Motor neuron (in vitro differentiated cells): ENCODE data around the gene ATP6V1D. TPM values are rescaled to one million over a fixed set of nuclear protein-coding genes. Genes with fewer than 3 reads are reported as not detected.
"Not testable (repeated sequence)": the region's sequence is repeated elsewhere in the genome, so short reads cannot be mapped to it uniquely, and the experiment has no call there.

ENCODE experiments used
- ATAC-seq, 8 experiments: fragments of 200-7000 bp; cut with Tn5 transposase; replicated peaks in 6 of 8; 2 replicates each; pipeline ENCODE4 v1.8.0; 2021; ENCODE audit warnings: mild to moderate bottlenecking in 8 of 8, moderate library complexity in 8 of 8
- H3K27ac ChIP-seq, 2 donors: fragments of 250-450 bp; sonication (Bioruptor Pico); 2 replicates each; pipeline ENCODE4 v1.9.0; 2021; ENCODE audit warnings: antibody characterized with exemption in 2 of 2, mild to moderate bottlenecking in 2 of 2, moderate library complexity in 1 of 2
- H3K4me1 ChIP-seq, 2 donors: fragments of 250-450 bp; sonication (Bioruptor Pico); replicated peaks in 1 of 2; 2 replicates each; pipeline ENCODE4 v1.6.1; 2021; ENCODE audit warnings: antibody characterized with exemption in 2 of 2, mild to moderate bottlenecking in 2 of 2, moderate library complexity in 1 of 2
- H3K4me3 ChIP-seq, 5 donors: fragments of 250-450 bp; sonication (Bioruptor Pico); 2 replicates each; pipeline ENCODE4 v1.9.0; 2021; ENCODE audit warnings: antibody characterized with exemption in 5 of 5, mild to moderate bottlenecking in 5 of 5, moderate library complexity in 4 of 5
- WGBS, 10 experiments: fragments of 450-650 bp; shearing (Covaris generic); methylation state at CpG; one replicate each; pipeline ENCODE4 v1.0.0; 2022; 5-methylcytosine and 5-hydroxymethylcytosine counted together
- in situ Hi-C, 9 experiments: fragments of 400-800 bp; cut with MboI; loops; one replicate each; pipeline ENCODE4 v1.15.0; 2021; ENCODE audit warnings: low sequenced_read_pairs in 9 of 9, low pct_unique_long_range_greater_than_20kb in 2 of 9; ENCODE audit not compliant: unreplicated experiment in 9 of 9
- total RNA-seq, 8 experiments: library from RNA; unstranded; fragments of 300-600 nt; gene quantifications; 2 replicates each; pipeline versions ENCODE4 v1.2.3 to v1.2.4, GENCODE V29; 2022

The ATP6V1D gene
- total RNA-seq: 100 to 1,000 TPM in 6 of 8 experiments, 10 to 100 TPM in 2; 75.7 to 176 (median 115) TPM

- peak; percentile 82 to 96 (median 93) for ATAC-seq
These were observed at the start of gene ATP6V1D, which contains the start of gene EIF2S1 for GRCh38 chr14:67359775-67360469. TSS of gene ATP6V1D (minus strand) at chr14:67359804. CDS start at chr14:67359698, 106 bp downstream. TSS of gene EIF2S1 (plus strand) at chr14:67360328. CDS start at chr14:67364768, 4,440 bp downstream.

GRCh38 chr14:67408122-67408801 is 48.7 kb upstream of the ATP6V1D start:
- WGBS, 10 experiments: 69 to 100% (median 86%) methylated on average over 2 to 7 of the region's 7 CpGs
- H3K4me1 ChIP-seq, H3K4me3 ChIP-seq, in situ Hi-C loops, ATAC-seq, H3K27ac ChIP-seq: not testable (repeated sequence)

More at GRCh38 chr14:67359775-67360469, at the start of gene ATP6V1D, which contains the start of gene EIF2S1:
- in situ Hi-C loops: no loop called here
- Histone ChIP-seq H3K27ac (peak within 1 kb of the TSS; percentile 93 to 99), H3K4me3 (peak within 1 kb of the TSS; percentile 42 to 81 (median 56)), H3K4me1 (peaks cover 18 to 26% of the 10 kb centered on the region in 2 donors)
- WGBS, 10 experiments: 0 to 4% (median 2%) methylated on average over 1 to 30 of the region's 47 CpGs; no CpG with 5 or more reads in 2 of the 10 experiments

GRCh38 chr14:67405771-67406170 is 46.2 kb upstream of the ATP6V1D start:
- H3K27ac ChIP-seq: no peak overlapping the region
- in situ Hi-C loops: no loop called here
- H3K4me3 ChIP-seq: no peak overlapping the region
- ATAC-seq: no peak
- no peaks in the 10 kb centered on the region for H3K4me1 ChIP-seq
- WGBS, 10 experiments: 82 to 100% (median 90%) methylated on average over 1 to 4 of the region's 5 CpGs; no CpG with 5 or more reads in 4 of the 10 experiments

GRCh38 chr14:67400434-67400833 is 40.8 kb upstream of the ATP6V1D start:
- in situ Hi-C loops: no loop called here

GRCh38 chr14:67397536-67397935 is 37.9 kb upstream of the ATP6V1D start:
- ATAC-seq: no peak
- Histone ChIP-seq H3K4me1 (no peaks in the 10 kb centered on the region), H3K4me3 (no peak overlapping the region), H3K27ac (no peak overlapping the region)
- in situ Hi-C loops: no loop called here
- WGBS, 10 experiments: 80 to 96% (median 89%) methylated on average over 2 to 6 of the region's 9 CpGs; no CpG with 5 or more reads in 6 of the 10 experiments

More at GRCh38 chr14:67400434-67400833, 40.8 kb upstream of the ATP6V1D start:
- Histone ChIP-seq H3K4me1 (no peaks in the 10 kb centered on the region), H3K4me3 (no peak overlapping the region), H3K27ac (no peak overlapping the region)
- 46 to 83% (median 79%) methylated on average over 1 to 4 of the region's 4 CpGs; no CpG with 5 or more reads in 5 of the 10 experiments for WGBS, 10 experiments
- no peak for ATAC-seq

GRCh38 chr14:67396381-67396970 is 36.9 kb upstream of the ATP6V1D start:
- WGBS, 10 experiments: 33 to 100% (median 72%) methylated on average over 1 to 2 of the region's 2 CpGs; no CpG with 5 or more reads in 2 of the 10 experiments
- Histone ChIP-seq H3K4me3 (no peak overlapping the region), H3K4me1 (no peaks in the 10 kb centered on the region), H3K27ac (no peak overlapping the region)
- ATAC-seq: no peak
- in situ Hi-C loops: no loop called here

GRCh38 chr14:67395876-67396189 is 36.2 kb upstream of the ATP6V1D start:
- no peak for ATAC-seq
- Histone ChIP-seq H3K27ac (no peak overlapping the region), H3K4me3 (no peak overlapping the region), H3K4me1 (no peaks in the 10 kb centered on the region)
- WGBS, 10 experiments: 42 to 100% (median 86%) methylated on average over 1 to 5 of the region's 5 CpGs; no CpG with 5 or more reads in 2 of the 10 experiments
- in situ Hi-C loops: no loop called here

- Histone ChIP-seq H3K4me3 (no peak overlapping the region), H3K27ac (no peak overlapping the region), H3K4me1 (no peaks in the 10 kb centered on the region)
- 20 to 80% (median 71%) methylated on average over 1 to 7 of the region's 16 CpGs; no CpG with 5 or more reads in 3 of the 10 experiments for WGBS, 10 experiments
- in situ Hi-C loops: no loop called here
- ATAC-seq: no peak
These were observed 35.7 kb upstream of the ATP6V1D start for GRCh38 chr14:67395086-67395875.

- no peak overlapping the region for H3K4me3 ChIP-seq
- ATAC-seq: no peak
- in situ Hi-C loops: no loop called here
- no peak overlapping the region for H3K27ac ChIP-seq
- H3K4me1 ChIP-seq: no peaks in the 10 kb centered on the region
- 57 to 92% (median 68%) methylated on average over 1 to 4 of the region's 6 CpGs; no CpG with 5 or more reads in 2 of the 10 experiments for WGBS, 10 experiments
These were observed 34.1 kb upstream of the ATP6V1D start for GRCh38 chr14:67393689-67394088.

GRCh38 chr14:67392800-67393199 is 33.2 kb upstream of the ATP6V1D start:
- in situ Hi-C loops: no loop called here
- 30 to 95% (median 67%) methylated on average over 2 to 5 of the region's 9 CpGs; no CpG with 5 or more reads in 6 of the 10 experiments for WGBS, 10 experiments
- H3K4me3 ChIP-seq: no peak overlapping the region
- H3K4me1 ChIP-seq: no peaks in the 10 kb centered on the region
- ATAC-seq: peak in 2 of 8 experiments; percentile 62 to 74
- no peak overlapping the region for H3K27ac ChIP-seq

GRCh38 chr14:67392123-67392522 is 32.5 kb upstream of the ATP6V1D start:
- Histone ChIP-seq H3K4me3 (no peak overlapping the region), H3K4me1 (no peaks in the 10 kb centered on the region), H3K27ac (no peak overlapping the region)
- 60 to 100% (median 88%) methylated on average over 1 to 3 of the region's 3 CpGs; no CpG with 5 or more reads in 5 of the 10 experiments for WGBS, 10 experiments
- in situ Hi-C loops: no loop called here
- ATAC-seq: no peak

- no peaks in the 10 kb centered on the region for H3K4me1 ChIP-seq
- no peak overlapping the region for H3K27ac ChIP-seq
- WGBS, 10 experiments: 40 to 83% (median 73%) methylated on average over 1 to 5 of the region's 6 CpGs; no CpG with 5 or more reads in 7 of the 10 experiments
- H3K4me3 ChIP-seq: no peak overlapping the region
- in situ Hi-C loops: no loop called here
- ATAC-seq: no peak
These were observed 31.7 kb upstream of the ATP6V1D start for GRCh38 chr14:67391268-67391667.
